PFSK-1 (cell line): Measurements from ENCODE around the gene S100G.

ENCODE experiments used
- FOXP2 ChIP-seq: optimal IDR thresholded peaks from 2 replicates; pipeline ENCODE3; 2011; ENCODE audit warnings: borderline replicate concordance, control low read depth, inconsistent platforms; ENCODE audit not compliant: insufficient read depth; ENCODE audit errors: extremely low read length, extremely low read depth
- POLR2AphosphoS5 ChIP-seq: IDR thresholded peaks from 2 replicates; pipeline ENCODE4 v1.6.1; 2012; ENCODE audit warnings: low read depth, mild to moderate bottlenecking, control low read depth, low read length, moderate library complexity
- REST ChIP-seq, 2 experiments: IDR thresholded peaks; 2 replicates each; pipeline versions ENCODE4 v1.6.1 to v1.8.0; 2011 to 2012; ENCODE audit warnings: low read depth in 2 of 2, low read length in 2 of 2, control low read depth in 1 of 2, inconsistent platforms in 1 of 2, mild to moderate bottlenecking in 1 of 2, moderate library complexity in 1 of 2; ENCODE audit not compliant: insufficient read depth in 1 of 2
- SIN3A ChIP-seq: IDR thresholded peaks from 2 replicates; pipeline ENCODE4 v1.6.1; 2012; ENCODE audit warnings: mild to moderate bottlenecking, low read length, moderate library complexity, borderline replicate concordance; ENCODE audit not compliant: insufficient read depth
- TAF1 ChIP-seq: IDR thresholded peaks from 2 replicates; pipeline ENCODE4 v1.6.1; 2012; ENCODE audit warnings: low read length, control low read depth, borderline replicate concordance; ENCODE audit not compliant: insufficient read depth

- TF ChIP-seq POLR2AphosphoS5 (no peak), TAF1 (no peak), FOXP2 (no peak), SIN3A (no peak), REST (IDR thresholded peaks at IDR 0.05; ENCODE audit: insufficient read depth in 1 of 2, low read depth in 2 of 2, low read length in 2 of 2) (no peak)
Measured at GRCh38 chrX:16639966-16640365, 10.0 kb upstream of the S100G start.
